ENCODE results near the gene HTT-AS.
"Not testable (repeated sequence)": the region's sequence is repeated elsewhere in the genome, so short reads cannot be mapped to it uniquely, and the experiment has no call there.

HTT-AS gene

DNA sequence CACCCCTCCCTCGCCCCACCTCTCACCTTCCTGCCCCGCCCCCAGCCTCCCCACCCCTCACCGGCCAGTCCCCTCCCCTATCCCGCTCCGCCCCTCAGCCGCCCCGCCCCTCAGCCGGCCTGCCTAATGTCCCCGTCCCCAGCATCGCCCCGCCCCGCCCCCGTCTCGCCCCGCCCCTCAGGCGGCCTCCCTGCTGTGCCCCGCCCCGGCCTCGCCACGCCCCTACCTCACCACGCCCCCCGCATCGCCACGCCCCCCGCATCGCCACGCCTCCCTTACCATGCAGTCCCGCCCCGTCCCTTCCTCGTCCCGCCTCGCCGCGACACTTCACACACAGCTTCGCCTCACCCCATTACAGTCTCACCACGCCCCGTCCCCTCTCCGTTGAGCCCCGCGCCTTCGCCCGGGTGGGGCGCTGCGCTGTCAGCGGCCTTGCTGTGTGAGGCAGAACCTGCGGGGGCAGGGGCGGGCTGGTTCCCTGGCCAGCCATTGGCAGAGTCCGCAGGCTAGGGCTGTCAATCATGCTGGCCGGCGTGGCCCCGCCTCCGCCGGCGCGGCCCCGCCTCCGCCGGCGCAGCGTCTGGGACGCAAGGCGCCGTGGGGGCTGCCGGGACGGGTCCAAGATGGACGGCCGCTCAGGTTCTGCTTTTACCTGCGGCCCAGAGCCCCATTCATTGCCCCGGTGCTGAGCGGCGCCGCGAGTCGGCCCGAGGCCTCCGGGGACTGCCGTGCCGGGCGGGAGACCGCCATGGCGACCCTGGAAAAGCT, at the start of gene HTT-AS, which contains the start of gene HTT:
Gene HTT-AS (minus strand): TSS at position 461 of the 768 bp plus-strand sequence.
Gene HTT (plus strand): TSS at position 604 of the 768 bp plus-strand sequence. CDS start 145 bp downstream, at position 749.
- DNase-seq (ENCODE audit: low read depth): peak; percentile 94

DNA sequence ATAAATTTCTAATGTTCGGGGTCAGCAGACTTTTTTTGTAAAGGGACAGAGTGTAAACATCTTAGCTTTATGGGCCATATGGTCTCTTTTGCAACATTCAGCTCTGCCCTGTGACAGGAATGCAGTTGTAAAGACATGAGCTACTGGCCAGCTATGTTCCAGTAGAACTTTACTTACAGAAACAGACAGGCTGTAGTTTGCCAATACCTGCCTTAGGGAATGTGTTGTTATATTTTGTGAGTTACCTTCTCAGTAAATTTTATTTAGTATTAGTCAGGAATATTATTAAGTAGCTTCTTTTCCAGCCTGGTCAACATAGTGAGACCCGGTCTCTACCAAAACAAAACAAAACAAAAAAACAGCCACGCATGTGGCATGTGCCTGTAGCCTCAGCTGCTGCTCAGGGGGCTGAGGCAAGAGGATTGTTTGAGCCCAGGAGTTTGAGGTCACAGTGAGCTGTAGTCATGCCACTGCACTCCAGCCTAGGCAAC, 48.9 kb upstream of the HTT-AS start:
- DNase-seq (ENCODE audit: low read depth): no peak

DNA sequence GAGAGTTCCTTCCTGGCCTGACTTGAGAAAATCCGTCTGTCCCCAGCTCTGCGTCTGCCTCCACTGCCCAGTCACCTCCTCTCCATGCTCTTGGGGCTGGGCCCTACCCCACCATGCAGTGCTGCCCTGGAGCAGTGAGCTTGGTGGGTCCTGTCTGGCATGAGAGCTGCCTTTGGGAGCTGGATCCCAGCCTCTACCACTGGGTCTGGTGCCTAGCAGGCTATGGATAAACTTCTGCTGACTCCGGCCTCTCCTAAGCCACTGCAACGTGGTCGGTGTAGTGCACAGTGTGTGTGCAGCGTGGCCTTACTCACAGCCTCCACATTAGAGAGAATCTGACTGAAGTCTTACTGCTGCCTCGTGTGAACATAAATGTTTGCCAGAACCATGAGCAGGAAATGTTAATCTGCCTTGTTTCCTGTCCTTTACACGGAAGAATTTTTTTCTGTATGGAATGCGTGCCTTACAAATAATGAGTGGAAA, 47.8 kb upstream of the HTT-AS start:
- DNase-seq (ENCODE audit: low read depth): no peak

DNA sequence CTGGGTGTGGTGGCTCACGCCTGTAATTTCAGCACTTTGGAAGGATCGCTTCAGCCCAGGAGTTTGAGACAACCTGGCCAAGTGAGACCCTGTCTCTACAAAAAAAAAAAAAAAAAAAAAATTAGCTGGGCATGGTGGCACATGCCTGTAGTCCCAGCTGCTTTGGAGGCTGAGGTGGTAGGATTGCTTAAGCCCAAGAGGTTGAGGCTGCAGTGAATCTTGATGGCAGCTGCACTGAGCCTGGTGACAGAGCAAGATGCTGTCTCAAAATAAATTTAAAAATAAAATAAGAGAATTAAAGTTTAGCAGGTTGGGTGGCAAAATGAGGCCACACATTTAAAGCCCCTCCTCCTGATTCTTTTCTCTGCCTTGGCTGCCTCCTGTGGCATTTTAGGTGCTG, 47.3 kb upstream of the HTT-AS start:
- DNase-seq (ENCODE audit: low read depth): no peak

DNA sequence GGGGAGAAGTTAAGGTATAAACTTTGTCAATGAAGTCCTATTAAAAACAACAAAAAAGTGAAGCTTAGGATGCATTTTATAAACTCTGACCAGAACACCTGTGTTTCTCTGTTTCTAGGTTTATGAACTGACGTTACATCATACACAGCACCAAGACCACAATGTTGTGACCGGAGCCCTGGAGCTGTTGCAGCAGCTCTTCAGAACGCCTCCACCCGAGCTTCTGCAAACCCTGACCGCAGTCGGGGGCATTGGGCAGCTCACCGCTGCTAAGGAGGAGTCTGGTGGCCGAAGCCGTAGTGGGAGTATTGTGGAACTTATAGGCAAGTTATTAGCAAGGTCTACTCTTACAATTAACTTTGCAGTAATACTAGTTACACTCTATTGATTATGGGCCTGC, 46.8 kb upstream of the HTT-AS start:
- DNase-seq (ENCODE audit: low read depth): no peak

DNA sequence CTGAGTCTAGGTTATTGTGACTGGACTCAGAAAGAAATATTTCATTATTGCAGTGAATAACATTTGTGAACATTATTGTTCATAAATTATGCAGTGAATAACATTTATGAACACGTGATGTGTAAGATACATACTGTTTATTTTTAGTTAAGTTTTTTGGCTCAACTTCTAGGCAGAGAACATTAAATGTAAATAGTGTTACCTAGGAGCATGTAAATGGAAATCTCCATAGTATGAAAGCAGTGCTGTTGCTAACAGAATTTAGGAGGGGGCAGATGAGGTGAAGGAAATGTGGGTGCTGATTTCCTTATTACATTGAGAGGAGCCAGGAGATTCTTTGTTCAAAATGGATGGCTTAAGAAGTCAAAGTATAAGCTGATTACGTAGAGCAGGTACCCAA, 45.1 kb upstream of the HTT-AS start:
- DNase-seq (ENCODE audit: low read depth): no peak

DNA sequence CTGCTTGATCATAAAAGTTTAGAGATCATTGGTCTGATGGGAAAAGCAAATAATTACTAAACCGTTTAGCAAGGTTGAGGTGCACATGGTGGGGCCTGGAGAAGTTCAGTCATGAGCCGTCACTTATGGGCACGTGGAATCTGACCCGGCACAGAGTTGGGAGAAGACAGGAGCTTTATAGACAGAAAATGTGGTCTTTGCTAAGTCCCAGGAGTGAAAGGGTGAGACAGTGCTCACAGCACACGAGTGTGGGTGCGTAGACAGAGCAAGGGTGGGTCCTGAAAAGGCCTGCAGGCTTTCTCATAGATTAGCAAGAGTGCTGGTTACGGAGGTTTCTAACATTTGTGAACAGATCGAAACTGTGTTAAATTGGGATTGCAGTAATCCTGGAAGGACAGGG, 44.0 kb upstream of the HTT-AS start:
- DNase-seq (ENCODE audit: low read depth): no peak

DNA sequence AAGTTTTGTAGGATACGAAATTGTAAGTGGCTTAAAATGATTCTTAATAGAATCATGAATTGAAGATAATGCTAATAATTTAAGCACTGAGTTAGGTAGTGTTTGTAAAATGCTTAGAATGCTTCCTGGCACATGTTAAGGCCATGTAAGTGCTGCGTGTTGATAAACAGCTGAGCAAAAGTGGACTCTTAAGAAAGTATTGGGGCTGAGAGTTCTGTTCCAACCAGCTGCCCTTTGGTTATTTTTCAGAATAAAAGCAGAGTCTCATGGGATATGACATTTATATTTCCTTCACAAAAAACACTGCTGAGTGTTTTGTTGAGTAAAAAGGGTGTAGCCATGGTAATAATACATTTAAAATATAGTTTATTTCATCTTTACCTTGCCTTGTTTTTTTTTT, 42.6 kb upstream of the HTT-AS start:
- no peak for DNase-seq (ENCODE audit: low read depth)

DNA sequence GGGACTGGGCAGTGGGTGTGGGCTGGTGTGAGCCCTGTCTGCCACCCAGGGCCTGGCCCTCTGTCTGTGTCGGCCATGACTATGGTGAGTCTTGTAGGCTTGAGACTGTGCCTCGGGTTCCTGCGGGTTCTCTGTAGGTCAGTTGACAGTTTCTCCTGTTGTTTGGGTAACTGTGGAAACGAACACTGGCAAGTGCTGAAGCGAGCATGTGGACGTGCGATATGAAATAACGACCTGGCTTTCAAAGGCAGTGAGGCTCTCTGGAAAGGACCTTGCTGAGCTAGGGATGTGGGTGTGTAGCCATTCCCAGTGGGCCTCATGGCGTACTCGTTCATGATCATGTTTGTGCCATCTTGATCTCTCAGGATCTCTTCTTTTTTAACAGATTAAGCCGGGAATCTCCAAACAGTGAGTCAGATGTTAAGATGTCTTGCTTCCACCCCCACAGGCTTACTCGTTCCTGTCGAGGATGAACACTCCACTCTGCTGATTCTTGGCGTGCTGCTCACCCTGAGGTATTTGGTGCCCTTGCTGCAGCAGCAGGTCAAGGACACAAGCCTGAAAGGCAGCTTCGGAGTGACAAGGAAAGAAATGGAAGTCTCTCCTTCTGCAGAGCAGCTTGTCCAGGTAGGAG, 41.4 kb upstream of the HTT-AS start:
- DNase-seq (ENCODE audit: low read depth): no peak

DNA sequence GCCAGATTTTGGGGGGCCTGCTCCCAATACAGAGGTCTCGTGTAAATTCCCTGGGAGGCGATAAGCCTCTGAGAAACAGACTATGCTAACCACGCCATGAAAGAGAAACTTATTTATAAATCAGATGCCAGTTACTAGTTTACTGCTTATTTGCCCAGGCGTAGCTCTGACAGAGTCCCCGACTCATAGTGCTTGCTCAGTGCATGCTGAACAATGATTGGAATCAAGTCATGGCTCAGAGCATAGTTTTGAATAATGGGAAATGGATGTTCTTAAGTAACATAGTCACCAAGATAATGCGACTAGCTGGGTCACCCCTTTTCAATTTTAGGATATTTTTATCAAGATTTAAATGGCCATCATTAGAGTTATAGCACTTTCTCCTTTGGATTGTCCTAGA, 40.0 kb upstream of the HTT-AS start:
- DNase-seq (ENCODE audit: low read depth): no peak

DNA sequence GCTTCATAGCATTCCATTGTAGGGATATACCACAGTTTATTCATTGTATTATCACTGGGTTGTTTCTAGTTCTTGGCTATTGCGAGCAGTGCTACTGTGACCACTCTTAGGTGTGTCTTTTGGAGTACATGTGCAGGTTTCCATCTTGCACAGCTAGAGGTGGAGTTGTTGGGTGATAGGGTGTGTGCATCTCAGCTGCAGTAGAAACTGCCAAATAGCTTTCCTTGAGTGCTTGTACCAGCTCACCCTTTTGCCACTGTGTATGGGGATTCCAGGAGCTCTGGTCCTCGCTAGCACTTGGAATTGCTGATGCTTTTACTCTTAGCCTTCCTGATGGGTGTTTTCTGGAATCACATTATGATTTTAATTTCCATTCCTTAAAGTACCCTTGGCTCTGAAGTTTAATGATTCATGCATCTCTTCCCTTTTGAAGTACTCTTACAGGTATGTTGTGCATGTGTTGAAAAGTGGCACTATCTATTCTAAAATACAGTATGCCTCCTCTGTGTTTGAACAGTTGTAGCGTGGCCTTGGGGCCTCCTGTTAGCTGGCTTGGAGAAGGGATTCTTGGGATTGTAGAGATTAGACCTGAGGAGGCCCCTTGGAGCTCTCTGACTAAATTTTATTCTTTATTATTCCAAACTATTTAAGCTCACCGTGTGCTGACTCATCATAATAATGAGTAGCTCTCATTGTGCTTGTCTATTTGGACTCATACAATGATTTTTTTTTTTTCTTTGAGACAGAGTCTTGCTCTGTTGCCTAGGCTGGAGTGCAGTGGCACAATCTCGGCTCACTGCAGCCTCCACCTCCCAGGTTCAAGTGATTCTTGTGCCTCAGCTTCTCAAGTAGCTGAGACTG, 38.5 kb upstream of the HTT-AS start:
- DNase-seq (ENCODE audit: low read depth): no peak

DNA sequence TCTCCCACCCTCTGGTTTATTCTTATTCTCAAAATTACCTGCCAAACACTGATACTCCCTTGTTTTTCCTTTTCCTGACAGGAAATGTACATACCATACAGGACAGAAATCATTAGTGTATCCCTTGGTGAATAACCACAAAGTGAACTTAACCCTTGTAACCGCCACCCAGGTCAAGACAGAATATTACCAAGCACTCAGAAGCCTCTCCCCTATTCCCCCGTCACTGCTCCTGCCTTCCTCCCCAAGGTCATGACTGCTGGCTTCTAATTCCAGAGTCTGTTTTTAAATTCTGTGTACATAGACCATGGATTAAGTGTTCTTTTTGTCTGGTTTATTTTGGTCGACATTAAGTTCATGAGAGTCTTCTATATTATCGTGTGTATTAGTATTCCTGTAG, 37.9 kb upstream of the HTT-AS start:
- DNase-seq (ENCODE audit: low read depth): no peak

DNA sequence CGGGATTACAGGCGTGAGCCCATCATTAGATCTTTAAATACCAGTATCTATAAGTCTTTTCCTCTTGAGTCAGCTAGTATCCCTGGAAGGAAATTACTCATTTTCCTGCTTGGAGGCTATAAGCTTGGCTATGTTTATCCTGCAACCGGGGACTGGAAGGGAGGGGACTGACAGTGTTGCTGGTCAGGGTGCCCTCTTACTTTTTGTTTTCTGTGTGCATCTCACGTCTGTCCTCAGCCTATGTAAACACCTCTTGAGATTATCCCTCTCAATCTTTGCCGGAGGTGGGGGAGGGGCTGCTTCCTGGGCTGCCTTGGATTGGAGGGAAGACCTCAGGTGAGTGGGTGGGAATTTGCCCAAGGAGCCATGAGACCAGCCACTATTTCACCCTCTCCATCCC, 37.1 kb upstream of the HTT-AS start:
- DNase-seq (ENCODE audit: low read depth): no peak

DNA sequence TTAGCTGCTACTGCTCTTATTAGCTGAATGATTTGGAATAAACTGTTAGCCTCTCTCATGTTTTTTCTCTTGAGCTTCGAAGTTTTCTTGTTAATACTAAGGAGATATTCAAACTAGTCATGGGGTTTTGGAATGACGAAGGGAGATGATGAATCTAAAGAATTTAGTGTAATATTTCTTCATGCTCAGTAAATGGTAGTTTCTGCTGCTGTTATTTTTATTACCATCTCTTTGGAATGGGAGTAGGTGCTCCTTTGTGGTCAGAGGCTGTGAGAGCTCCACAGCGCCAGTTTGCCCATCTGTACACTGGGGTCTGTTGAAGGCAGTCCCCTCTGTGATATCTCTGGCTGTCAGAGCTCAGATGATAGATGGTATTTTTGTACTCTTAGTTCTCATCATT, 33.9 kb upstream of the HTT-AS start:
- DNase-seq (ENCODE audit: low read depth): no peak

DNA sequence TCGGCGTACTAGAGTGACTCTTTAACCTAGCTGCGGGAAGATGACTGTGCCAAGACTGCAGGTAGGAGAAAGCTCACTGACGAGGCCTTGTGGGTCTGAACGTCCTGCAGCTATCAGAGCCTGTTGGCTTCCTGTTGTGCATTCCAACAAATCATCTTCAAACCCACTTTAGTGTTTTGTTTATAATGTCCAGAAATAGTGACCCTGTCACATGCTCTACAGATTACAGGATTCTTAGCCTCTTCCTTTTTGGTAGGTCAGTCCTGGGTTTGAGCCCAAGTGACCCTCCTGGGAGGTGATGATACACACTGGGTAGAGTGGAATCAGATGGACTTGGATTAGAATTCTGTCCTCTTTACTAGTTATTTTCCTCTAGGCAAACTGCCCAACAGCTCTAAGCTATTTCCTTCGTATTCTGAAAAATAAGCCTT, 33.4 kb upstream of the HTT-AS start:
- no peak for DNase-seq (ENCODE audit: low read depth)

DNA sequence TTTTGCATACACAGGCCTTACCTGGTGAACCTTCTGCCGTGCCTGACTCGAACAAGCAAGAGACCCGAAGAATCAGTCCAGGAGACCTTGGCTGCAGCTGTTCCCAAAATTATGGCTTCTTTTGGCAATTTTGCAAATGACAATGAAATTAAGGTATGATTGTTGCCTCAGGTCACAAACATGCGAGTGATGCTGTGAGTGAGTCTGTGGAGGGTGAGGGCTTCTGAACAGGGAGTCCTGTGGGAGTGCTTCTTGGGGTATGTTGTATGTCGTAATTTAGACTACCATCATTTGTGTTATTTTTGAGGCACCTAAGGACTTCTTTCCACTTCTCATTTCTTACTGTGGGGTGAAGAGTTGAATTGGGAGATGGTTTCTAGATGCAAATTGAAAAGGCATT, 32.9 kb upstream of the HTT-AS start:
- no peak for DNase-seq (ENCODE audit: low read depth)

DNA sequence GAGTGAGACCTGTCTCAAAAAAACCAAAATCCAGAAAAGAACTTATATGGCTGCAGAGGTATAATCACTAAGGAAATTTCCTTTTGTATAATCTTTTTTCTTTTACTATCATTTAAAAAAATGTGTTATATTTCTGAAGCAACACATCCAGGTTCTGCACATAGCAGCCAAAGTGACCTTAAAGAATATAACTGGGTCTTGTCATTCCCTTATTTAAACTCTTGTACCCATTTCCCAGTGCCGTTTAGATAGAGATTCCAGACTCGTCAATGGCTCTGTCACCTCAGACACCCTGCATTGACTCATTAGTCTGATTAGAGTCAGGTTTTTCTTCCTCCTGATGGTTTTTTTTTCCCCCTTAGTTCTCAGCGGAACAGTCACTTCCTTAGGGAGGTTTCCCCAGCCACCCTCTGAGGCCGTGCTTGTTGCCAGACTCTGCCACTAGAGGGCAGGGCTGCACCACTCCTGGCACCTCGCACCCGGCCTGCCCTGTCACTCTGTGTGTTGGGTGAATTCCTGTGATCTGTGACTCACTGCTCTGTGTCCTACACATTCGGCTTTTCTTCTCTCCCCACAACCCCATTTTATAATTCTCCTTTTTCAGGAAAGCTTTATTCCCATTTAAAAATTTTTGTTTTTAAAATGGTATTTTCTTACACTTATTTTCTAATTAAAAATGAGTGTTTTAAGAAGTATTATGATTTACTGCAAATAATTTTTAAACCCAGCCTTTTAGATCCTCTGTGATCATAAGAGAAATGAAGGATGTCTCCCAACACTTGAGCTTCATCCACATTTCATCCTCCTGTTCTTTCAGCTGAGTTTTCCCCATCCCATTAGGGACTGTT, 32.2 kb upstream of the HTT-AS start:
- DNase-seq (ENCODE audit: low read depth): peak; percentile 71

DNA sequence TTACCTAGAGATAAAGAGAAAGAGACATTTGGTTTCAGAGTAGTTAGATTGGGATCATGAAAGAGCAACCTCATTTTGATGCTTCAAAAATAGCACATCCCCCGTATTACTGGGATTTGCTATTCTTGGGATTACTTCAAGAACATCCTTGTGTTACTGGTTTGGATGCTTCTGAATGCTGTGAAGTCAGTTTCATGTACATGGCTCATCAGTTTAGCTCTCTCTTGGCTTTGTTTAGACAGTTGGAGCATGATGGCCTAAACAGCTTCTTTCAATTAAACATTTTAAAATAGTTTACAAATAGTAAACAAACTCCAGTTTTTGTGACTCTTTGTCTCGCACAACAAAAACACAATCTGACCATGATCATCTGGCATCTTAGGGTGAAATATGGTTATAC, 24.0 kb upstream of the HTT-AS start:
- no peak for DNase-seq (ENCODE audit: low read depth)

DNA sequence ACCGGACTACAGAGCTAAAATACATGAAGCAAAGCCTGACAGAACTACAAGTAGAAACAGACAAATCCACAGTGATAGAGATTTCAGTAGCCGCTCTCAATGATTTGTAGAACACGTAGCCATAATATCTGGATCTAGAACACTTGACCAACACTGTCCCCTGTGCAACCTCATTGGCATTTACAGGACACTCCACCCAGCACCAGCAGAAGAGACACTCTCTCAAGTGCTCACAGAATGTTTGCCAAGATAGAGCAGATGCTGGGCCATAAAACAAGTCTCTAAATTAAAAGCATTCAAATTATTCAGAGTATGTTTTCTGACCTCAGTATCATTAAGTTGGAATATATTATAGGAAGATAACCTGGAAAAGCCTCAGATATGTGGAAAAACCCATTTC, 21.9 kb upstream of the HTT-AS start:
- no peak for DNase-seq (ENCODE audit: low read depth)

DNA sequence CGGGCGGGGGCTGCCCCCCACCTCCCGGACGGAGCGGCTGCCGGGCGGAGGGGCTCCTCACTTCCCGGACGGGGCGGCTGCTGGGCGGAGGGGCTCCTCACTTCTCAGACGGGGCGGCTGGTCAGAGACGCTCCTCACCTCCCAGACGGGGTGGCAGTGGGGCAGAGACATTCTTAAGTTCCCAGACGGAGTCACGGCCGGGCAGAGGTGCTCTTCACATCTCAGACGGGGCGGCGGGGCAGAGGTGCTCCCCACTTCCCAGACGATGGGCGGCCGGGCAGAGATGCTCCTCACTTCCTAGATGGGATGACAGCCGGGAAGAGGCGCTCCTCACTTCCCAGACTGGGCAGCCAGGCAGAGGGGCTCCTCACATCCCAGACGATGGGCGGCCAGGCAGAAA, 20.4 kb upstream of the HTT-AS start:
- not testable (repeated sequence) for DNase-seq (ENCODE audit: low read depth)

DNA sequence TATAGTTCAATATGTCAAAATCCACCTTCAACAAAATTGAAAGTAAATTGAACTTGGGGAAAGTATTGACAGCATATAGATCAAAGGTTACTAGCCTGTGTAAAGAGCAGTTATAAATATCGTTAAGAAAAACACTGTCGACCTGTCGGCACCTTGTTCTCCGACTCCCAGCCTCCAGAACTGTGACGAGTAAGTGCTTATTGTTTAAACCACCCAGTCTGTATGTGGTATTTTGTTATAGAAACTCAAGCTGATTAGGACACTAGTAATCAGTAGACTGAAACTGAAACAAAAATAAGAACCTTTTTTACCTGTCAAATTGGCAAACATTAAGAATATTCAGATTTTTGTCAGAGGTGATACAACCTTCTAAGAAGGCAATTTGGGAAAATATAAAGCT, 17.1 kb upstream of the HTT-AS start:
- no peak for DNase-seq (ENCODE audit: low read depth)
